SK-N-DZ (cell line): Measurements from ENCODE around the gene NAB2.
A peak's percentile ranks its signal among the peaks of the same experiment; 100 is the strongest.
"Not testable (repeated sequence)": the region's sequence is repeated elsewhere in the genome, so short reads cannot be mapped to it uniquely, and the experiment has no call there.

Experiments
- DNase-seq: peaks from one replicate; pipeline ENCODE4 v3.0.0-alpha.2; 2015; ENCODE audit warnings: low spot score

Gene NAB2

GRCh38 chr12:57111031-57111734 lies 22.3 kb downstream of the NAB2 start, which contains the start of gene STAT6:
TSS of gene STAT6 (minus strand) at chr12:57111362. CDS start at chr12:57108278, 3,084 bp downstream.
- DNase-seq = peak; percentile 52

GRCh38 chr12:57112492-57113294 lies 23.8 kb downstream of the NAB2 start:
- no peak for DNase-seq

- DNase-seq = no peak
These were observed 27.8 kb downstream of the NAB2 start for GRCh38 chr12:57116580-57117281.

GRCh38 chr12:57118711-57119271 lies 29.9 kb downstream of the NAB2 start:
- no peak for DNase-seq

- no peak for DNase-seq
These were observed 30.6 kb downstream of the NAB2 start for GRCh38 chr12:57119294-57120085.

GRCh38 chr12:57120718-57121117 lies 31.8 kb downstream of the NAB2 start:
- not testable (repeated sequence) for DNase-seq

GRCh38 chr12:57123813-57124212 lies 34.9 kb downstream of the NAB2 start:
- DNase-seq = no peak

GRCh38 chr12:57124261-57124877 lies 35.5 kb downstream of the NAB2 start:
- peak; percentile 81 for DNase-seq

GRCh38 chr12:57126061-57126460 lies 37.1 kb downstream of the NAB2 start:
- DNase-seq = no peak

- DNase-seq = no peak
These were observed 37.6 kb downstream of the NAB2 start for GRCh38 chr12:57126561-57126960.

- peak; percentile 88 for DNase-seq
These were observed 38.3 kb downstream of the NAB2 start for GRCh38 chr12:57127101-57127725.

- DNase-seq = peak; percentile 83
These were observed 39.0 kb downstream of the NAB2 start, which contains the start of gene LRP1 for GRCh38 chr12:57127726-57128518. TSS of gene LRP1 (plus strand) at chr12:57128483. CDS start at chr12:57128965, 482 bp downstream.

GRCh38 chr12:57128519-57129247 lies 39.8 kb downstream of the NAB2 start:
- DNase-seq = peak; percentile 30

GRCh38 chr12:57129321-57129842 lies 40.5 kb downstream of the NAB2 start:
- no peak for DNase-seq

GRCh38 chr12:57129889-57130288 lies 41.0 kb downstream of the NAB2 start:
- no peak for DNase-seq

- no peak for DNase-seq
These were observed 42.0 kb downstream of the NAB2 start for GRCh38 chr12:57130941-57131340.

- DNase-seq = no peak
These were observed 43.2 kb downstream of the NAB2 start for GRCh38 chr12:57131896-57132744.
